Type B pancreatic cell (in vitro differentiated cells): ENCODE data around the gene NMNAT2. TPM values are rescaled to one million over a fixed set of nuclear protein-coding genes. Genes with fewer than 3 reads are reported as not detected.

Experiments used
- DNase-seq: peaks from one replicate; pipeline ENCODE4 v3.0.0; 2021; ENCODE audit warnings: mixed read lengths; ENCODE audit not compliant: unreplicated experiment; ENCODE audit errors: extremely low spot score
- H3K27ac Mint-ChIP-seq: 2 replicates; pipeline ENCODE4 v1.8.0; 2021; ENCODE audit warnings: mild to moderate bottlenecking, mixed read lengths
- H3K27me3 Mint-ChIP-seq: 2 replicates; pipeline ENCODE4 v1.8.0; 2021; ENCODE audit warnings: mixed read lengths
- H3K36me3 Mint-ChIP-seq: 2 replicates; pipeline ENCODE4 v1.8.0; 2021; ENCODE audit warnings: mixed read lengths
- H3K4me1 Mint-ChIP-seq: one replicate; pipeline ENCODE4 v1.8.0; 2021; ENCODE audit warnings: mixed read lengths; ENCODE audit not compliant: unreplicated experiment
- H3K4me3 Mint-ChIP-seq: 2 replicates; pipeline ENCODE4 v1.8.0; 2021; ENCODE audit warnings: mild to moderate bottlenecking, mixed read lengths
- H3K9me3 Mint-ChIP-seq: 2 replicates; pipeline ENCODE4 v1.8.0; 2021; ENCODE audit warnings: mixed read lengths
- CTCF ChIP-seq: fragments of 200-600 bp; sonication (generic); conservative IDR thresholded peaks from 2 replicates; pipeline ENCODE4 v1.5.0; 2021; ENCODE audit warnings: antibody characterized with exemption, mild to moderate bottlenecking
- total RNA-seq: library from RNA; stranded (reverse); gene quantifications from 2 replicates; pipeline ENCODE4 v1.2.1, GENCODE V29; 2021; ENCODE audit warnings: low replicate concordance

Gene NMNAT2
- total RNA-seq, 1 donor from 2014 or later = 3.7 TPM

- Mint-ChIP-seq H3K4me1 (peaks cover 4% of the 10 kb centered on the region), H3K36me3 (no peaks in the 10 kb centered on the region), H3K27ac (no peak overlapping the region), H3K27me3 (peaks cover 3% of the 10 kb centered on the region), H3K9me3 (peaks cover 6% of the 10 kb centered on the region), H3K4me3 (no peak overlapping the region)
- DNase-seq = no peak
- no peak for TF ChIP-seq CTCF
Observed at GRCh38 chr1:183460596-183460995, 42.4 kb upstream of the NMNAT2 start.

DNA sequence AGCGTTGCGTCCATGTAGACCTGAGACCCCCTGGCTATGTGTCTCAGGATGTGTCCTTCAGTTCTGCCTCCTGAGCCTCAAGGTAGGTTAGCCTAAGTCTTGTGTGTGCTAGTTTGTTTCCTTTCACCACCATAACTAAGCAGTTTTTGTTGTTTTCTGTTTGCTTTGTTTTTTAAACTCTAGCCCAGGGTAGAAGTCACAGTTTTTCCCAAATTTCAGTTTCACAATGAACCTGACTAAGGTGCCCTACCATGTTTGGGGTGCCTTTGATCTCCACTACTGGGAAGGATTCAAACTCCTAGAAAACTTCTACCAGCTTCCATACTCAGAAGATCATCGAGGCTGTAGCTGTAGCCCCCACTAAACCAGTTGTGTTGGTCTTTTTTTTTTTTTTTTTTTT is 39.3 kb upstream of the NMNAT2 start:
- no peak for DNase-seq
- TF ChIP-seq CTCF = no peak
- Mint-ChIP-seq H3K4me3 (no peak overlapping the region), H3K4me1 (peaks cover 4% of the 10 kb centered on the region), H3K27ac (no peak overlapping the region), H3K9me3 (peaks cover 6% of the 10 kb centered on the region), H3K27me3 (no peaks in the 10 kb centered on the region), H3K36me3 (no peaks in the 10 kb centered on the region)

DNA sequence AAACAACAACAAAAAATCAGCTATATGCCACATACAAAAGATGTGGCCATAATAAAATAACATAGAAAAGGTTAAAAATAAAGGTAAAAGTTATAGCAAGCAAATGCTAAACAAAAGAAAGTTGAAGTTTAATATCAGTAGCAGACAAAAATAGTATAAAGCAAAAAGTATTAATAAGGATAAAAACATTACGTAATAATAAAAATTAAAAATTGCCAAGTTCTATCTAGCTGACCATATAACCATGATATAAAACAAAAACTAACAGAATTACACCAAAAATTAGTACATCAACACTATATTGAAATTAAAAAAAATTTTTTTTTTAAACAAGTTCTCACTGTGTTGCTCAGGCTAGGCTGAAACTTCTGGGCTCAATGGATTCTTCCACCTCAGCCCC is 38.6 kb upstream of the NMNAT2 start:
- Mint-ChIP-seq H3K36me3 (no peaks in the 10 kb centered on the region), H3K9me3 (peaks cover 6% of the 10 kb centered on the region), H3K27ac (no peak overlapping the region), H3K4me1 (peaks cover 4% of the 10 kb centered on the region), H3K27me3 (no peaks in the 10 kb centered on the region), H3K4me3 (no peak overlapping the region)
- TF ChIP-seq CTCF = no peak
- no peak for DNase-seq

DNA sequence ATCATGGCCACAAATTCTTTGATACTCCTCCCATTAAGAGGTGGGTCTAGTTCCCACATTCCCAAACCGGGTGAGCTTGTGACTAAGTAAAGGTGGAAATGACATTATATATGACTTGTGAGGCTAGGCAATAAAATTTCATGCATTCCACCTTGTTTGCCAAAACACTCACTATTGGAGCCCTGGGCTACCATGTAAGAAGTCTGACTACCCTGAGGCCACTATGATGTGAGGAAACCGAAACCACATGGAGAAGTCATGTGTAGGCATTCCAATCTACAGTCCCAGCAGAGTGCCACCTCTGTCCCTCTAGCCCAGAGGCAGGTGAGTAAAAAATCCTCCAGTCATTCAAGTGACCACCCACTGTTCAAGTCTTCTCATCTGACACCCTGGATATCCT is 36.2 kb upstream of the NMNAT2 start:
- Mint-ChIP-seq H3K9me3 (no peaks in the 10 kb centered on the region), H3K27ac (peak overlapping the region; percentile 74), H3K27me3 (no peaks in the 10 kb centered on the region), H3K36me3 (no peaks in the 10 kb centered on the region), H3K4me3 (no peak overlapping the region), H3K4me1 (no peaks in the 10 kb centered on the region)
- DNase-seq = no peak
- no peak for TF ChIP-seq CTCF

- Mint-ChIP-seq H3K4me3 (no peak overlapping the region), H3K36me3 (no peaks in the 10 kb centered on the region), H3K27me3 (no peaks in the 10 kb centered on the region), H3K4me1 (no peaks in the 10 kb centered on the region), H3K9me3 (no peaks in the 10 kb centered on the region), H3K27ac (no peak overlapping the region)
- TF ChIP-seq CTCF = no peak
- no peak for DNase-seq
Observed at GRCh38 chr1:183450093-183450492, 31.9 kb upstream of the NMNAT2 start.

- no peaks in the 10 kb centered on the region for H3K27me3 Mint-ChIP-seq
- no peak for TF ChIP-seq CTCF
- no peak overlapping the region for H3K4me3 Mint-ChIP-seq
- H3K27ac Mint-ChIP-seq = no peak overlapping the region
- no peaks in the 10 kb centered on the region for H3K36me3 Mint-ChIP-seq
- DNase-seq = no peak
- no peaks in the 10 kb centered on the region for H3K4me1 Mint-ChIP-seq
- no peaks in the 10 kb centered on the region for H3K9me3 Mint-ChIP-seq
Observed at GRCh38 chr1:183449223-183449770, 31.1 kb upstream of the NMNAT2 start.
